Fibroblast of villous mesenchyme (primary cell): ENCODE results near the gene LAMC1. TPM values are rescaled to one million over a fixed set of nuclear protein-coding genes. Genes with fewer than 3 reads are reported as not detected.

Source experiments
- DNase-seq: peaks from one replicate; pipeline ENCODE4 v3.0.0-alpha.2; 2010; ENCODE audit warnings: low read depth
- H3K4me3 ChIP-seq: 2 replicates; pipeline ENCODE4 v1.5.1; 2011; ENCODE audit warnings: low read depth, mild to moderate bottlenecking, low read length
- CTCF ChIP-seq: IDR thresholded peaks from 2 replicates; pipeline ENCODE4 v1.5.1; 2012; ENCODE audit warnings: low read depth, mild to moderate bottlenecking, low read length; ENCODE audit not compliant: insufficient read depth
- total RNA-seq: library from RNA; depleted of rRNA; stranded (reverse); fragments of >200 nt; gene quantifications from 2 replicates; pipeline ENCODE4 v1.2.3, GENCODE V29; 2012

Gene LAMC1
- total RNA-seq, 1 donor, result 761 TPM

- no peak overlapping the region for H3K4me3 ChIP-seq
- TF ChIP-seq CTCF, result no peak
- DNase-seq, result no peak
Measured at GRCh38 chr1:182985876-182986275, 37.3 kb upstream of the LAMC1 start.

GRCh38 chr1:182990413-182991144 lies 32.6 kb upstream of the LAMC1 start:
- H3K4me3 ChIP-seq, result no peak overlapping the region
- TF ChIP-seq CTCF, result no peak
- peak; percentile 42 for DNase-seq

GRCh38 chr1:182993746-182994145 lies 29.5 kb upstream of the LAMC1 start:
- no peak for TF ChIP-seq CTCF
- no peak overlapping the region for H3K4me3 ChIP-seq
- DNase-seq, result no peak

GRCh38 chr1:182995894-182996293 lies 27.3 kb upstream of the LAMC1 start:
- no peak for TF ChIP-seq CTCF
- DNase-seq, result no peak
- no peak overlapping the region for H3K4me3 ChIP-seq

GRCh38 chr1:182996816-182997215 lies 26.4 kb upstream of the LAMC1 start:
- H3K4me3 ChIP-seq, result no peak overlapping the region
- DNase-seq, result peak; percentile 23
- TF ChIP-seq CTCF, result no peak

- TF ChIP-seq CTCF, result no peak
- H3K4me3 ChIP-seq, result no peak overlapping the region
- DNase-seq, result no peak
Measured at GRCh38 chr1:182998482-182998881, 24.7 kb upstream of the LAMC1 start.
